ENCODE data around the gene CENPP.

DNA sequence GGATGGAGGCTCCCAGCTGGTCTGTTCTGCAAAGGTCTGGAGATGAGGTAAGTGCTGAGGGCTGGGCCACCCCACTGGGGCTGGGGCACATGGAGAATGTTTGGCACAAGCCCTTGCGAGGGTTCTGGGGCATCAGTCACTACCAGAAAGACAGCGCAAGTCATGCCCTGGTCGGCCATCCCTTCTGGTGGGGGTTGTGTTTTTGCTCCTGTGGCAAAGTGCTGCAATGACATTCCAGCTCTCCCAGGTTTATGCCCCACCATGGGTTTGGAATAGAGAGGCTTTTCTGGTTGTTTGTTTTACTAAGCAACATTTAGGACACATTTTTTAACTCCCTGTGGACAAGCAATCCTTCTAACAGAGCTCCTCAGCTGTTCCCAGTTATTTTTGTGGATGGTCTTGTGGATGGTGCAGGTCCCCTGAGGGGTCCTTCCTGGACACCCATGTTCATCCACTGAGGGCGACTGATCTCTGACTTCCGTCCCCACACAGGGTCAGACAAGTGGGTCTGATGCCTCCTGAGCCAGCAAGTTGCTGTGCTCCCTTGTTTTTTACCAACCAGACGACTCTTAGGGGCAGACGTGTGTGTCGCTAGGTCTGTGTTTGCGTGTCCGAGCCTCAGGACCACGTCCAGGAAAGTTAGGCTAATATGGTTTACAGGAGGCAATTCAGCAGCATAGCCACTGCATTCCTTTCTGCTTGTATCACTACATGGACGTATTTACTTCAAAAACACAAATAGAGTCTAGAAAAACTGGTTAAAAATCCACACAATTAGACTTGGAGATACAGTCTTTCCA, 274.9 kb downstream of the CENPP start:
- TF ChIP-seq POLR2A (IDR thresholded peaks at IDR 0.05), result no peak
- TF ChIP-seq, protein P1, sequence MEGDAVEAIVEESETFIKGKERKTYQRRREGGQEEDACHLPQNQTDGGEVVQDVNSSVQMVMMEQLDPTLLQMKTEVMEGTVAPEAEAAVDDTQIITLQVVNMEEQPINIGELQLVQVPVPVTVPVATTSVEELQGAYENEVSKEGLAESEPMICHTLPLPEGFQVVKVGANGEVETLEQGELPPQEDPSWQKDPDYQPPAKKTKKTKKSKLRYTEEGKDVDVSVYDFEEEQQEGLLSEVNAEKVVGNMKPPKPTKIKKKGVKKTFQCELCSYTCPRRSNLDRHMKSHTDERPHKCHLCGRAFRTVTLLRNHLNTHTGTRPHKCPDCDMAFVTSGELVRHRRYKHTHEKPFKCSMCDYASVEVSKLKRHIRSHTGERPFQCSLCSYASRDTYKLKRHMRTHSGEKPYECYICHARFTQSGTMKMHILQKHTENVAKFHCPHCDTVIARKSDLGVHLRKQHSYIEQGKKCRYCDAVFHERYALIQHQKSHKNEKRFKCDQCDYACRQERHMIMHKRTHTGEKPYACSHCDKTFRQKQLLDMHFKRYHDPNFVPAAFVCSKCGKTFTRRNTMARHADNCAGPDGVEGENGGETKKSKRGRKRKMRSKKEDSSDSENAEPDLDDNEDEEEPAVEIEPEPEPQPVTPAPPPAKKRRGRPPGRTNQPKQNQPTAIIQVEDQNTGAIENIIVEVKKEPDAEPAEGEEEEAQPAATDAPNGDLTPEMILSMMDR (IDR thresholded peaks at IDR 0.05), result no peak

Measured in thyroid gland (tissue), 4 donors.